HG03175 (cell line): Measurements from ENCODE around the gene LRCH1.
A peak's percentile ranks its signal among the peaks of the same experiment; 100 is the strongest.

ENCODE experiments used
- ATAC-seq: cut with Tn5 transposase; IDR thresholded peaks from one replicate; pipeline ENCODE4 v1.9.1; 2021; ENCODE audit warnings: mild to moderate bottlenecking, moderate library complexity; ENCODE audit not compliant: unreplicated experiment

The LRCH1 gene

DNA sequence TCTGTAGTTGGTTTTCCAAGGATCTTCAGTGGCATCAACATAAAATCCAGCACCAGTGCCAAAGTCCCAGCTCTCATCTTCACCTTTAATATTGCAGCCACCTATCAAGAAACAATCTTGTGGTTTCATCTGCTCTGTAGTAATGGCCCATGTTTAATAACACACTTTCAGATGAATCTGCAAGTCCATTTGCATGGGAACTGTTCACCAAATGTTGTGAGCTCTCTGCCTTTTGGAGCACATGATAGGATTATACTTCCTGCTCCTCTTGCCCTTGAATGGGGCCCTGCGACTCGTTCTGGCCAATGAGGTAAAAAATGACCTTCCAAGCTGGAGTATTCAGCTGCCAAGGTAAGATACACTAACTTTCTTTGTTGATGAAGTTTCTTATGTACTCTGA lies 229.7 kb downstream of the LRCH1 start:
- no peak for ATAC-seq

DNA sequence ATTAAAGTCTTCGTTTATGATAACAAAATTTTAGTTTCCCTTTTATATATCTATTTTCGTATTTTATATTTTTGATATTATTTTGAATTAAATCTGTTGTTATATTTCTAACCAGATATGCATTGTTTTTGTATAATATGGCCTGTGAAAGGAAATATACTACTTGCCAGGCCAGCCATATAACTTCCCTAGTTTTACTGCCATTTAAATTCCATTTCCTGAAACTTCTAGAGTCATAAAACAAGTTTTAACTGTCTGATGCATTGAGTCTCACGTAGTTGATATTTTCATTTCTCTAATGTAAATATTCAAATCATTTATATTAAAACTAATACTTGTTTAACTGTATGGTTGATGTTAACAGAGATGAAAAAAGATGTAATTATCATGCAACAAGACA lies 230.5 kb downstream of the LRCH1 start:
- ATAC-seq, result no peak

DNA sequence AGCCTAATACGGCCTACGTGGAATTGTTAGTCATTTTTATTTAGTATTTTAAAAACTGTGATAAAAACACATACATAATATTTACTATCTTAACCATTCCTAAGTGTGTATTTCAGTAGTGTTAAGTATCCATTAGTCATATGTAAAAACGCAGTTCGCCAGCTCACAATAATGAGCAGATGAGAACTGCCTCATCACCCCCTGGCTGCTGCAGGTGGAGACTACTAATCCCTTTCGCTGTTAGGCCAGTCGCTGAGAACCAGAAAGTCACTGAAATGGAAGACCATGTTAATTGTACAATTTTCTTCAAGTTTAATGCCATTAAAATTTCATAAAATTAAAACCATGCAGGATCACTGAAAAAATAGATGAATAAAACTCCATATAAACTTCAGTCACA lies 242.4 kb downstream of the LRCH1 start:
- ATAC-seq, result no peak

DNA sequence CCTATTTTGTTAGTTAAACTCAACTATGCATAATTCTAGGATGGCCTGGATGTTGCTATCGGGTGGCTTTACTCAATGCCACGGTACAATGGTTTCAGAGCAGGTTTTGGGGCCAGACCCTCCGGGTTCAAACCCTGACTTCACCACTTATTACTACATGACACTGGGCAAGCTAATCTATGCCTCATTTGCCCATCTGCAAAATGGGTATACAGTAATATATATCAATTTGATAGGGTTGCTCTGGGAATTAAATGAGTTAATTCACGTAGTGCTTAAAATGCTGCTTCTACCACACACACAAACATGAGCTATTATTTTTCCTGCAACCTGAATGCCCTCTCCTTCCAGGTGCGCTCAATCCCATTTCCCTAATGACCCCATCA lies 243.2 kb downstream of the LRCH1 start:
- ATAC-seq, result no peak

DNA sequence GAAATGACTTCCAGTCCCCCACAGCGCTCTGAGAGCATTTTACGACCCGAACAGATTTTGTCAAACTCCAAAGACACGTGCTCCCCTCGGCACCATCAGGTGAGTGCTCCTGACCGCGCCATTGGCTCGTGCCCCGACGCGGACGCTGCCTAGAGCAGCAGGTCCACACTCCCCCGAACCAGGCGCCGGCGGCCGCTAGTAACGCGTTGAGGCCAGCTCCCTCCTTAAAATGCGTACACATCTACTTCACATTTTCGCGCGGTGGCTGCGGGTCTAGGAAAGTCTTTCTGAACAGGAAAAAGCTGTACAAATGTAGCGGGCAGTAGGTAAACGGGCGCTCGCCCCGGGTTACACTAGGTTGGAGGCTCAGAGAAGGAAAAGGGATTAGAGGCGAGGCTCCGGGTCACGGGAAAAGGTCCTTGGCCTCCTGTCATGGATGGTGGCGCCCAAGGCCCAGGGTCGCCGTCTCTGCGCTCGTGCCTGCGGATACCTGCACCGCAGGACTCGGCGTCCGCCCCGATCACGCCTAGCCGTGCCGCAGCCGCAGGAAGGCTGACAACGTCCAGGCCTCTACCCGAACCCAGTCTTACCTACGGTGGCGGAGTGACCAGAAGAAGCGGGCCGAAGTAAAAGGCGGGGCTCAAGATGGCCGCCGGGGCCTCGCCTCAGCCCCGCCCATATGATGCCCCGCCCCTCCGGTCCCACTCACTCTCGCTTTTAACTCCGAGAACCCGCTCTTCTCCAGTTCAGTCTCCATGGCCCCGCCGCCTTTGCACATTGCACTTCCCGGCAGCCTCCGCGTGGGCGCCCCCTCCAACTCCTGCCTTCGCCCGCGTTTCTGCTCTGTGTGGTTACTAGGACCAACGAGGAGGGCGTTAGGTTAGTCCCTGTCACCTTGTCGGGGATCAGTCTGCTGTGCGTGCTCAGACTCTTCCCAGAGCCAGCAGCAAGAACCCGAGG lies 243.8 kb downstream of the LRCH1 start, which contains the start of gene ESD:
Gene ESD, minus strand, starts transcription at position 647 of the 960 bp plus-strand sequence. CDS start 5,748 bp downstream, outside the sequence.
- peak; percentile 88 for ATAC-seq

- ATAC-seq, result no peak
These were observed 244.7 kb downstream of the LRCH1 start for GRCh38 chr13:46797501-46798237.

- no peak for ATAC-seq
These were observed 246.2 kb downstream of the LRCH1 start for GRCh38 chr13:46799139-46799538.

DNA sequence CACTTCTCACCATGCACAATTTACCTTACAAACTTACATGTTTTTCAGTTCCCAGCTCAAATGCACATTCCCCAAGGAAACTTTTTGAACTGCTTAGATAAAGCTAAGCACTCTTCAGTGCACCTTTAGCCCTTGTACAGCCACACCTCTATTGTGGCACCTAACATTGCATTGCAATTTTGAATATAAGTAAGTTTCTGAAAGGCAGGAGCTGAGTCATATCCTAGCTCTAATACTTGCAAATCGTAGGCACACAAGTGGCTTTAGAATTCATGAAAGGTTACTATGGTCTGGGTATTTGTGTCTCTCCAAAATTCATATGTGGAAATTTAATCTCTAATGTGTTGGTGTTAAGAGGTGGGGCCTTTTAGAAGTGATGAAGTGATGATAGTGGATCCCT lies 248.9 kb downstream of the LRCH1 start:
- no peak for ATAC-seq
